OCI-LY3 (cell line): ENCODE results near the gene NR2F1.

Experiments
- H2AFZ ChIP-seq: fragments of 200-600, 300-600 bp; shearing (Covaris generic); 2 replicates; pipeline ENCODE4 v1.6.0; 2014; ENCODE audit warnings: antibody characterized with exemption, low read depth, low read length
- H3K27ac ChIP-seq: fragments of 200-600, 300-600 bp; sonication (generic); 2 replicates; pipeline ENCODE4 v1.5.1; 2014; ENCODE audit warnings: mild to moderate bottlenecking, low read length, moderate library complexity, mixed read lengths
- H3K27me3 ChIP-seq: fragments of 200-600, 300-600 bp; sonication (generic); 2 replicates; pipeline ENCODE4 v1.6.1; 2014; ENCODE audit warnings: low read depth, low read length, mixed read lengths
- H3K36me3 ChIP-seq: fragments of 200-600, 300-600 bp; sonication (generic); replicated peaks from 2 replicates; pipeline ENCODE3; 2014; ENCODE audit warnings: low read depth, low read length, mixed read lengths
- H3K4me1 ChIP-seq: fragments of 300-600, 200-600 bp; sonication (generic); 2 replicates; pipeline ENCODE4 v1.6.1; 2014; ENCODE audit warnings: low read length, mixed read lengths
- H3K4me2 ChIP-seq: fragments of 200-600, 300-600 bp; sonication (generic); 2 replicates; pipeline ENCODE4 v1.6.1; 2014; ENCODE audit warnings: low read length, mixed read lengths
- H3K4me3 ChIP-seq: fragments of 300-600, 200-600 bp; sonication (generic); 2 replicates; pipeline ENCODE4 v1.5.1; 2014; ENCODE audit warnings: antibody characterized with exemption, mild to moderate bottlenecking, low read length, moderate library complexity
- H3K79me2 ChIP-seq: fragments of 300-600, 200-600 bp; shearing (Covaris generic); 2 replicates; pipeline ENCODE4 v1.6.1; 2014; ENCODE audit warnings: mild to moderate bottlenecking, low read length, mixed read lengths
- H3K9ac ChIP-seq: fragments of 300-600, 200-600 bp; shearing (Covaris generic); 2 replicates; pipeline ENCODE4 v1.6.0; 2014; ENCODE audit warnings: mild to moderate bottlenecking, low read length, moderate library complexity
- H3K9me3 ChIP-seq: fragments of 200-600, 300-600 bp; shearing (Covaris generic); 2 replicates; pipeline ENCODE4 v1.6.1; 2014; ENCODE audit warnings: low read length, mixed read lengths; ENCODE audit not compliant: insufficient read depth
- H4K20me1 ChIP-seq: fragments of 200-600, 300-600 bp; sonication (generic); 2 replicates; pipeline ENCODE4 v1.6.1; 2016; ENCODE audit warnings: low read length, mixed read lengths; ENCODE audit not compliant: insufficient read depth
- CTCF ChIP-seq: fragments of 200-600, 300-600 bp; sonication (generic); IDR thresholded peaks from 2 replicates; pipeline ENCODE4 v1.5.1; 2014; ENCODE audit warnings: antibody characterized with exemption, low read length, low read depth
- EZH2phosphoT487 ChIP-seq: fragments of 200-600 bp; shearing (Covaris generic); IDR thresholded peaks from 2 replicates; pipeline ENCODE4 v1.6.1; 2018; ENCODE audit warnings: antibody characterized with exemption, mixed run types, low read depth

NR2F1 gene

DNA sequence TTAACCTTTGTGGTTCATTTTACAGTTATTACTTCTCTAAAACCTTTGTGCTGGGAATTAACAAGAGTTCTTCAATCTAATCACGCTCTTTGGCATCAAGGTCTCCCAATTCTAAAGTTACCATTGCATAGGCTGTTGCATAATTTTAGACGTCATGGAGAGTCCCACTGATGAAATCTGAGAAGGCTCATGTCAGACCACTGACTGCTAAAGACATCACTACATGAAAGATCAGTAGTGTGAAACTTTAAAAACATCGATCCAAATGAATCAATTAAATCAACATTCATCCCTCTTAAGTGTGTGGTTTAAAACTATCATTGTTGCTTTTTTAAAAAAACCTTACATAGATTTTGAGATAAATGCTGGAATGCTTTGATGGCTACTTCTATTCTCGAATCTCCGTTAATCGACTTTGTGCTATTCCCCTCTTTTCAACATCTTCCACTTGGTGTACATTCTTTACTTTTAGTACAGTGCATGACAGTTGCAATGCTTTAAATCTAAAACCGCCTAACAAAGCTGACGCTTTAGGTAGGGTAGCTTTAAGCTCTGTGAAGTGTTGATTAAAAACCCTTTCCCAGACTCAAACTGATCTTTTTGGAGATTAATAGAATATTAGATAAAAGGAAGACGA is 33.6 kb downstream of the NR2F1 start:
- H3K9ac ChIP-seq: no peak overlapping the region
- no peak overlapping the region for H2AFZ ChIP-seq
- no peaks in the 10 kb centered on the region for H3K79me2 ChIP-seq
- no peak overlapping the region for H3K4me2 ChIP-seq
- H3K9me3 ChIP-seq: no peaks in the 10 kb centered on the region
- TF ChIP-seq EZH2phosphoT487: no peak
- no peak for TF ChIP-seq CTCF
- peaks cover 7% of the 10 kb centered on the region for H3K27me3 ChIP-seq
- no peaks in the 10 kb centered on the region for H4K20me1 ChIP-seq
- no peak overlapping the region for H3K27ac ChIP-seq
- H3K4me3 ChIP-seq: no peak overlapping the region
- no peaks in the 10 kb centered on the region for H3K36me3 ChIP-seq
- peaks cover 4% of the 10 kb centered on the region for H3K4me1 ChIP-seq

DNA sequence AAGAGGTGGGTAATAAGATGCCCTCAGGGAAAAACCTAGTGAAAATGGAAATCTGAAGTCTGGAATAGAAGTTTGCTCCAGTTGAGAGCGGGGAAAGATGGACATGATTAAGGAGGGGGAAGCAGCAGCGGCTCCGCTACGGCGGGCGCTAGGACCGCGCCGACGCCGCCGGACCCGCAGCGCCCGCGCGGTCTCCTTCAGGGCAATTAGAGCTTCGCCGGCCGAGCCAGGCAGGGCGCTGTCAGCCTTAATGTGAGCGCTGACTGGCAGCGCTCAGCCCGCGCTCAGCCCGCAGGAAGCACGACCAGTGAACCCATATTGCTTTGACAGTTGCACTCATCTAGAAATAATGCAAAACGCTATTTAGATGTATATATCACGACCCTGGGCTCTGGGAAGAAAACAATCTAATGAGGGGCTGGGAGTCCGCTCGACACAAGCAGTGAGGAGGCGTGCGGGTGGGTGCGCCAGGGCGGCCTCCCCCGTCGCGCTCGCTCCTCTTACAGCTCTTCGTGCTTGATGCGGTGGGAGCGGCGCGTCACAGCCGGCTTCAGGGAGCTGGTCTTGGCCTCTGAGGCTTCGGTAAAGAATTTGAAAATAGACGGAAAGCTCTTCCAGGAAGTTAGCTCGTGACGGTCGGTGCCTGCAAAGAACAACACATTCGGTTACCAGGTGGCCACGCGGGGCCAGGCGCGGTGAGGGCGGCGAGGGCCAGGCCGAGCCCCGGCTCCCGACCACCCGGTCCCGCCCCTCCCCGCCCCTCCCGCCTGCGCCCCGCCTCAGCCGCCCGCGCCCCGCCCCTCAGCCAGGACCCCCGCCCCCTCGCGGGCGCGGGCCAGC is 37.7 kb downstream of the NR2F1 start:
- Histone ChIP-seq H3K4me1 (peaks cover 13% of the 10 kb centered on the region), H3K4me3 (peak overlapping the region; percentile 95), H3K27me3 (no peaks in the 10 kb centered on the region), H3K79me2 (no peaks in the 10 kb centered on the region), H2AFZ (peak overlapping the region; percentile 64; the same call in 1 of the 2 replicates), H3K9me3 (no peaks in the 10 kb centered on the region), H3K36me3 (no peaks in the 10 kb centered on the region), H4K20me1 (no peaks in the 10 kb centered on the region), H3K4me2 (peak overlapping the region; percentile 82), H3K27ac (peak overlapping the region; percentile 41), H3K9ac (peak overlapping the region; percentile 74)
- TF ChIP-seq CTCF: peak; percentile 17
- no peak for TF ChIP-seq EZH2phosphoT487

GRCh38 chr5:93621327-93621798 is 38.3 kb downstream of the NR2F1 start:
- H2AFZ ChIP-seq: peak overlapping the region; percentile 64
- peak overlapping the region; percentile 95 for H3K4me3 ChIP-seq
- H3K4me1 ChIP-seq: peaks cover 13% of the 10 kb centered on the region

More at GRCh38 chr5:93621327-93621798, 38.3 kb downstream of the NR2F1 start:
- Histone ChIP-seq H3K36me3 (no peaks in the 10 kb centered on the region), H3K27me3 (no peaks in the 10 kb centered on the region), H3K79me2 (no peaks in the 10 kb centered on the region), H4K20me1 (no peaks in the 10 kb centered on the region), H3K9ac (peak overlapping the region; percentile 63), H3K27ac (no peak overlapping the region), H3K9me3 (no peaks in the 10 kb centered on the region), H3K4me2 (peak overlapping the region; percentile 64)
- no peak for TF ChIP-seq CTCF
- no peak for TF ChIP-seq EZH2phosphoT487
